K562 (cell line): ENCODE measurements around the gene ACADL. TPM values are rescaled to one million over a fixed set of nuclear protein-coding genes. Genes with fewer than 3 reads are reported as not detected.

ENCODE experiments used
- ATAC-seq: fragments of 200-7000 bp; cut with Tn5 transposase; 3 replicates; pipeline ENCODE4 v1.9.1; 2020; ENCODE audit warnings: moderate library complexity
- BruUV-seq: library from RNA; stranded (reverse); fragments of 400-500 nt; replicated peaks from 2 replicates; lab custom pipeline; 2021; lab: Mats Ljungman, UMichigan
- CTCF ChIA-PET: fragments of 300-600 bp; formaldehyde crosslinking; extraction: SDS; loops from one replicate; lab custom pipeline; 2021; ENCODE audit warnings: low intra/inter-chr PET ratio; lab: Yijun Ruan, JAX
- POLR2A ChIA-PET: fragments of 300-600, 350-650 bp; sonication (Branson Sonifier 250); formaldehyde crosslinking; extraction: SDS; loops from one replicate; lab custom pipeline; 2021; ENCODE audit warnings: antibody characterized with exemption, inconsistent platforms; lab: Yijun Ruan, JAX
- DNase-seq, 4 experiments: peaks; one replicate each; pipeline versions ENCODE4 v3.0.0 to v3.0.0-alpha.2; 2011 to 2018; ENCODE audit warnings: low spot score in 3 of 4, mixed read lengths in 3 of 4; ENCODE audit errors: extremely low read depth in 1 of 4
- FAIRE-seq: peaks from 2 replicates; lab custom pipeline; 2011; peaks lifted over from hg19 to GRCh38; lab: Jason Lieb, UNC
- H2AFZ ChIP-seq: 2 replicates; pipeline ENCODE4 v1.6.0; 2011; ENCODE audit warnings: low read depth, low read length, control low read depth, inconsistent platforms
- H3K27ac ChIP-seq: fragments of 200-600 bp; 3 replicates; pipeline ENCODE4 v1.8.0; 2011; ENCODE audit warnings: low read depth, mild to moderate bottlenecking, control low read depth, inconsistent platforms, low read length, moderate library complexity, mixed read lengths; ENCODE audit errors: extremely low read depth
- H3K27me3 ChIP-seq, 2 experiments: fragments of 300-600 bp in 1 of 2; 2 replicates in 1 of 2; 3 replicates in 1 of 2; pipeline versions ENCODE4 v1.6.0 to v1.8.0; 2011; ENCODE audit warnings: inconsistent platforms in 2 of 2, low read length in 2 of 2, mild to moderate bottlenecking in 1 of 2, mixed read lengths in 1 of 2, moderate library complexity in 1 of 2; ENCODE audit not compliant: control insufficient read depth in 2 of 2, insufficient read depth in 2 of 2
- H3K36me3 ChIP-seq: fragments of 300-600 bp; 3 replicates; pipeline ENCODE4 v1.8.0; 2011; ENCODE audit warnings: mild to moderate bottlenecking, low read length, inconsistent platforms; ENCODE audit not compliant: control insufficient read depth, insufficient read depth
- H3K4me1 ChIP-seq, 2 experiments: fragments of 200-600 bp in 1 of 2; replicated peaks in 1 of 2; 2 replicates in 1 of 2; 3 replicates in 1 of 2; pipeline versions ENCODE4 v1.5.1 to v1.8.0; 2011; ENCODE audit warnings: inconsistent platforms in 2 of 2, low read length in 2 of 2, mild to moderate bottlenecking in 1 of 2, mixed read lengths in 1 of 2, moderate library complexity in 1 of 2; ENCODE audit not compliant: control insufficient read depth in 2 of 2, insufficient read depth in 2 of 2
- H3K4me2 ChIP-seq: 2 replicates; pipeline ENCODE4 v1.6.1; 2011; ENCODE audit warnings: low read length, control low read depth, inconsistent platforms, mixed read lengths; ENCODE audit not compliant: insufficient read depth
- H3K4me3 ChIP-seq: fragments of 200-600 bp; sonication (generic), shearing (Covaris generic); 2 replicates; pipeline ENCODE4 v1.5.1; 2016; ENCODE audit warnings: control low read depth, inconsistent platforms
- H3K79me2 ChIP-seq: fragments of 200-600 bp; 3 replicates; pipeline ENCODE4 v1.8.0; 2011; ENCODE audit warnings: low read length, inconsistent platforms; ENCODE audit not compliant: control insufficient read depth, insufficient read depth
- H3K9ac ChIP-seq, 2 experiments: 2 replicates each; pipeline versions ENCODE4 v1.6.0 to v1.6.1; 2011; ENCODE audit warnings: low read depth in 2 of 2, low read length in 2 of 2, control low read depth in 1 of 2, inconsistent platforms in 1 of 2, mild to moderate bottlenecking in 1 of 2, mixed read lengths in 1 of 2; ENCODE audit not compliant: insufficient read depth in 1 of 2
- H3K9me1 ChIP-seq: one replicate; pipeline ENCODE4 v1.6.0; 2011; ENCODE audit warnings: inconsistent platforms, mild to moderate bottlenecking, low read length, moderate library complexity; ENCODE audit not compliant: control insufficient read depth, insufficient read depth
- H3K9me3 ChIP-seq: replicated peaks from 2 replicates; pipeline ENCODE4 v1.5.1; 2011; ENCODE audit warnings: low read depth, low read length, inconsistent platforms; ENCODE audit not compliant: control insufficient read depth, insufficient read depth
- H4K20me1 ChIP-seq: replicated peaks from 2 replicates; pipeline ENCODE4 v1.6.1; 2011; ENCODE audit warnings: low read length, inconsistent platforms, mixed read lengths; ENCODE audit not compliant: control insufficient read depth, insufficient read depth
- CREB1 ChIP-seq, 2 experiments: sonication (generic) in 1 of 2; formaldehyde crosslinking in 1 of 2; IDR thresholded peaks; 2 replicates each; pipeline versions ENCODE4 v1.6.1 to v1.8.0; 2012 to 2022; ENCODE audit warnings: inconsistent platforms in 1 of 2, mild to moderate bottlenecking in 1 of 2, missing genetic modification reagents in 1 of 2, moderate library complexity in 1 of 2
- ETV1 ChIP-seq: fragments of 450-650 bp; conservative IDR thresholded peaks from 2 replicates; pipeline ENCODE4 v1.6.1; 2016; ENCODE audit warnings: missing genetic modification characterization, control low read depth, low read depth, missing compliant biosample characterization
- FUS ChIP-seq: fragments of 200-400 bp; formaldehyde crosslinking; optimal IDR thresholded peaks from 2 replicates; pipeline ENCODE3; 2017; ENCODE audit warnings: low read depth, low read length
- GATAD2B ChIP-seq: fragments of 450-650 bp; IDR thresholded peaks from 2 replicates; pipeline ENCODE4 v1.6.1; 2017; ENCODE audit warnings: mild to moderate bottlenecking, borderline replicate concordance
- LCOR ChIP-seq: sonication (generic); formaldehyde crosslinking; IDR thresholded peaks from 2 replicates; pipeline ENCODE4 v1.8.0; 2022; ENCODE audit warnings: mild to moderate bottlenecking, missing genetic modification reagents
- MEF2D ChIP-seq: conservative IDR thresholded peaks from 2 replicates; pipeline ENCODE4 v1.6.1; 2016; ENCODE audit warnings: low read depth, missing genetic modification characterization, missing compliant biosample characterization
- MEIS2 ChIP-seq: fragments of 450-650 bp; IDR thresholded peaks from 2 replicates; pipeline ENCODE4 v1.6.1; 2014; ENCODE audit warnings: mild to moderate bottlenecking; ENCODE audit not compliant: partially characterized antibody
- RERE ChIP-seq: sonication (generic); formaldehyde crosslinking; IDR thresholded peaks from 2 replicates; pipeline ENCODE4 v1.8.0; 2023; ENCODE audit warnings: missing genetic modification reagents, mild to moderate bottlenecking, borderline replicate concordance
- SIN3B ChIP-seq: fragments of 450-650 bp; IDR thresholded peaks from 2 replicates; pipeline ENCODE4 v1.6.1; 2017; ENCODE audit warnings: low read depth, mild to moderate bottlenecking, moderate library complexity
- SREBF1 ChIP-seq: fragments of 150-350 bp; IDR thresholded peaks from 2 replicates; pipeline ENCODE4 v1.6.1; 2014; ENCODE audit warnings: antibody characterized with exemption, low read depth, low read length, borderline replicate concordance
- SRSF9 ChIP-seq: fragments of 200-400 bp; formaldehyde crosslinking; IDR thresholded peaks from 2 replicates; pipeline ENCODE4 v1.6.1; 2017; ENCODE audit warnings: low read depth, low read length, borderline replicate concordance
- TCFL5 ChIP-seq: fragments of 250-450 bp; sonication (Bioruptor Pico); conservative IDR thresholded peaks from 2 replicates; pipeline ENCODE4 v1.6.1; 2021; ENCODE audit warnings: mild to moderate bottlenecking, moderate library complexity, matching md5 sums
- U2AF2 ChIP-seq: fragments of 200-400 bp; formaldehyde crosslinking; optimal IDR thresholded peaks from 2 replicates; pipeline ENCODE3; 2017; ENCODE audit warnings: low read depth, mild to moderate bottlenecking, low read length
- ZNF274 ChIP-seq: IDR thresholded peaks from 2 replicates; pipeline ENCODE4 v1.6.1; 2011; ENCODE audit warnings: low read depth, mild to moderate bottlenecking, low read length, moderate library complexity, borderline replicate concordance
- ZNF57 ChIP-seq: fragments of 450-650 bp; formaldehyde crosslinking; IDR thresholded peaks from 2 replicates; pipeline ENCODE4 v1.4.0; 2020; ENCODE audit warnings: mild to moderate bottlenecking, moderate library complexity
- ZNF699 ChIP-seq: fragments of 250-450 bp; sonication (Bioruptor Pico); IDR thresholded peaks from 2 replicates; pipeline ENCODE4 v1.8.0; 2021; ENCODE audit warnings: mild to moderate bottlenecking, moderate library complexity; ENCODE audit not compliant: insufficient replicate concordance
- WGBS: fragments of 100-300 bp; shearing (Covaris generic); methylation state at CpG from one replicate; pipeline ENCODE4 v1.1.6; 2016; ENCODE audit warnings: low coverage, mixed read lengths; ENCODE audit not compliant: insufficient coverage; ENCODE audit errors: missing lambda C conversion rate; 5-methylcytosine and 5-hydroxymethylcytosine counted together
- in situ Hi-C: fragments of 300-500 bp; cut with MboI; formaldehyde crosslinking; loops from 4 replicates; pipeline ENCODE4 v1.15.0; 2018; ENCODE audit warnings: inconsistent platforms, mixed read lengths
- intact Hi-C: fragments of 100-400 bp; cut with micrococcal nuclease; formaldehyde crosslinking; loops from 2 replicates; pipeline ENCODE4 v1.14.2; 2022
- polyA plus RNA-seq, 8 experiments: library from polyadenylated mRNA; depleted of rRNA in 4 of 8; stranded (reverse) in 5 of 8; unstranded in 3 of 8; fragments of >200 nt; fragmentation: Nextera tagmentation in 2 of 8; fragmentation: Illumina TruSeq in 1 of 8; extraction: Ambion mirVana in 2 of 8; extraction: Trizol in 1 of 8; gene quantifications; 2 replicates each; pipeline versions ENCODE4 v1.2.1 to v1.2.3, GENCODE V29; 2011 to 2014; ENCODE audit warnings: inconsistent platforms in 1 of 8, missing spikeins in 1 of 8
- total RNA-seq, 7 experiments: library from RNA; depleted of rRNA in 6 of 7; stranded (reverse); fragments of >200 nt in 6 of 7; fragmentation: Illumina TruSeq in 2 of 7; extraction: Trizol in 2 of 7; gene quantifications; 2 replicates each; pipeline versions ENCODE4 v1.2.1 to v1.2.3, GENCODE V29; 2011 to 2021; ENCODE audit warnings: low replicate concordance in 1 of 7
- TF ChIP-seq, protein P1 (sequence below): sonication (generic); formaldehyde crosslinking; IDR thresholded peaks from 2 replicates; pipeline ENCODE4 v1.9.0; 2022; ENCODE audit warnings: mild to moderate bottlenecking, missing genetic modification reagents

Gene ACADL
- total and polyA plus RNA-seq, 9 of the 15 experiments (the other 6 are each of a cell fraction or from before 2014, with no cell fraction given) = 0.07 TPM; not detected in 8

DNA sequence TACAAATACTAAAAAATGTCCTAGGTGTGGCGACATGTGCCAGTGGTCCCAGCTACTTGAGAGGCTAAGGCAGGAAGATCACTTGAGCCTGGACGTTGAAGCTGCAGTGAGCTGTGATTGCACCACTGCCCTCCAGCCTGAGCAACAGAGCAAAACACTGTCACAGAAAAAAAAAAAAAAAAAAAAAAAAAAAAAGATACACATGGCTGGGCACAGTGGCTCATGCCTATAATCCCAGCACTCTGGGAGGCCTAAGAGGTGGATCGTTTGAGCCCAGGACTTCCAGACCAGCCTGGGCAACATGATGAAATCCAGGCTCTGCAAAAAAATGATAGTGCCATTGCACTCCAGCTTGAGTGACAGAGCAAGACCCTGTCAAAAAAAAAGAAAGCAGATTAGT is 67.7 kb downstream of the ACADL start:
- Histone ChIP-seq H3K27me3 (no peaks in the 10 kb centered on the region), H3K4me2 (no peak overlapping the region), H2AFZ (no peak overlapping the region), H3K9me1 (no peaks in the 10 kb centered on the region), H3K4me1 (no peaks in the 10 kb centered on the region), H3K36me3 (no peaks in the 10 kb centered on the region), H3K9ac (no peak overlapping the region), H3K79me2 (no peaks in the 10 kb centered on the region), H3K9me3 (no peaks in the 10 kb centered on the region), H3K4me3 (no peak overlapping the region), H4K20me1 (no peaks in the 10 kb centered on the region), H3K27ac (no peak overlapping the region)
- BruUV-seq = no TSS peak
- WGBS = 52% methylated on average over 2 of the region's 3 CpGs
- in situ Hi-C loops = no loop called here
- DNase-seq (no peak), ATAC-seq (no peak), FAIRE-seq (no peak)
- intact Hi-C loops = no loop called here
- ChIA-PET CTCF (no interaction called here), POLR2A (no interaction called here)
- TF ChIP-seq CREB1 (IDR thresholded peaks at IDR 0.05) = no peak
- TF ChIP-seq CREB1 (CRISPR knock-in tag; IDR thresholded peaks at IDR 0.05) = no peak
- no peak for TF ChIP-seq GATAD2B
- no peak for TF ChIP-seq ZNF699
- no peak for TF ChIP-seq ZNF274
- TF ChIP-seq, protein P1, sequence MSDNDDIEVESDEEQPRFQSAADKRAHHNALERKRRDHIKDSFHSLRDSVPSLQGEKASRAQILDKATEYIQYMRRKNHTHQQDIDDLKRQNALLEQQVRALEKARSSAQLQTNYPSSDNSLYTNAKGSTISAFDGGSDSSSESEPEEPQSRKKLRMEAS (CRISPR knock-in tag) = no peak
- no peak for TF ChIP-seq TCFL5 (CRISPR knock-in tag)
- no peak for TF ChIP-seq U2AF2
- TF ChIP-seq LCOR = no peak
- no peak for TF ChIP-seq SRSF9
- TF ChIP-seq SIN3B = no peak
- TF ChIP-seq MEF2D (tag) = no peak
- TF ChIP-seq ETV1 (tag) = no peak
- no peak for TF ChIP-seq SREBF1
- TF ChIP-seq MEIS2 = no peak
- no peak for TF ChIP-seq ZNF57 (CRISPR knock-in tag)
- TF ChIP-seq FUS = no peak
- TF ChIP-seq RERE = no peak
